Measurements from ENCODE around the gene NAT9.

NAT9 gene

DNA sequence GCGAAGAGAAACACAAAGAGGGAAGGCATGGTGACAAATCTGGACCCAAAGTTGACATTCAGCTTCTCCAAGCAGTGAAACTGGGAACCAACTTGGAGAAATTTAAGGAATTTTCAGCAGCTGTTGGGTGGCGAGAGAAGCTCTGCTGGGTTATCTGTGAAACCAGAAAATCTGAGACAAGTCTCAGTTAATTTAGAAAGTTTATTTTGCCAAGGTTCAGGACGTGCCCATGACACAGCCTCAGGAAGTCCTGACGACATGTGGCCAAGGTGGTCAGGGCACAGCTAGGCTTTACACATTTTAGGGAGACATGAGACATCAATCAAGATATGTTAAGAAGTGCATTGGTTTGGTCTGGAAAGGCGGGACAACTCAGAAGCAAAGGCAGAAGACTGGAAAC, 52.3 kb downstream of the NAT9 start:
- Histone ChIP-seq H3K4me3 (ENCODE audit: low read depth, low read length) (no peak overlapping the region), H3K4me1 (ENCODE audit: control insufficient read depth, insufficient read depth, low read length, unreplicated experiment) (no peaks in the 10 kb centered on the region)

GRCh38 chr17:74722782-74723181, 53.4 kb downstream of the NAT9 start:
- Histone ChIP-seq H3K27me3 (ENCODE audit: insufficient read depth, low read length) (peaks cover 50% of the 10 kb centered on the region), H3K27ac (ENCODE audit: low read depth, low read length) (no peak overlapping the region), H3K36me3 (ENCODE audit: insufficient read depth, low read length) (no peaks in the 10 kb centered on the region), H3K4me3 (ENCODE audit: low read depth, low read length) (no peak overlapping the region), H3K79me2 (ENCODE audit: control insufficient read depth, insufficient read depth, low read length, unreplicated experiment) (no peaks in the 10 kb centered on the region), H3K4me1 (ENCODE audit: control insufficient read depth, insufficient read depth, low read length, unreplicated experiment) (no peaks in the 10 kb centered on the region), H2AFZ (ENCODE audit: low read length, unreplicated experiment) (no peak overlapping the region)

More for the DNA sequence above, 52.3 kb downstream of the NAT9 start:
- Histone ChIP-seq H3K79me2 (ENCODE audit: control insufficient read depth, insufficient read depth, low read length, unreplicated experiment) (no peaks in the 10 kb centered on the region), H3K27ac (ENCODE audit: low read depth, low read length) (no peak overlapping the region), H3K27me3 (ENCODE audit: insufficient read depth, low read length) (peaks cover 42% of the 10 kb centered on the region), H2AFZ (ENCODE audit: low read length, unreplicated experiment) (no peak overlapping the region), H3K36me3 (ENCODE audit: insufficient read depth, low read length) (no peaks in the 10 kb centered on the region)
